ENCODE measurements around the gene PLEKHA8.

PLEKHA8 gene, protein sequence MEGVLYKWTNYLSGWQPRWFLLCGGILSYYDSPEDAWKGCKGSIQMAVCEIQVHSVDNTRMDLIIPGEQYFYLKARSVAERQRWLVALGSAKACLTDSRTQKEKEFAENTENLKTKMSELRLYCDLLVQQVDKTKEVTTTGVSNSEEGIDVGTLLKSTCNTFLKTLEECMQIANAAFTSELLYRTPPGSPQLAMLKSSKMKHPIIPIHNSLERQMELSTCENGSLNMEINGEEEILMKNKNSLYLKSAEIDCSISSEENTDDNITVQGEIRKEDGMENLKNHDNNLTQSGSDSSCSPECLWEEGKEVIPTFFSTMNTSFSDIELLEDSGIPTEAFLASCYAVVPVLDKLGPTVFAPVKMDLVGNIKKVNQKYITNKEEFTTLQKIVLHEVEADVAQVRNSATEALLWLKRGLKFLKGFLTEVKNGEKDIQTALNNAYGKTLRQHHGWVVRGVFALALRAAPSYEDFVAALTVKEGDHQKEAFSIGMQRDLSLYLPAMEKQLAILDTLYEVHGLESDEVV

DNA sequence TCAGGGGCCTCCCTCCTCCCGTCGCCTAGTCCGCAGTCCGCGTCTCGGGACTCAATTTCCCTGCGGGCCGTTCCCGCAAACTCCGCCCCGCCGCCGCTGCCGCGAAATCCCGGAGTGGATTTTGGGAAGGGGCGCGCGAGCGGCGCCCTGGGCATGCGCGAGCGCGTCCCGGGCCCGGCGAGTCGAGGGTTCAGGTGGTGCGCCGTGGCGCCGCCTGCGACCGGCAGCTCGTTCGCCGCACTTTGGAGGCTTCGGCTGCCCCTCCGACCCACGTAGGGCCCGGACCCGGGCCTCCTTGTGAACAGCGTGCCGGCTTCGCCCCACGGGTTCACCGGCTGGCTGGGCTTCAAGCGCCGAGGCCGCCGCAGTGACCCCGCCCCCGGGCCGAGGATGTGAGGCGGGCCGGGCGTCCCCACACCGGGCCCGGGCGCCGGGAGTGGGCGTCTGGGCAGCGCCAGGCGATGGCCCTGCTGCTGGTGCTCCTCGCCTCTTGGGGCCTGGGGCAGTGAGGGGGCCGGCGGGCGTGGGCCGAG, at the start of gene PLEKHA8:
Gene PLEKHA8, plus strand, starts transcription at position 197 of the 533 bp plus-strand sequence. CDS start 351 bp downstream, outside the sequence.
- DNase-seq (ENCODE audit: low read depth, low spot score): peak; percentile 96

DNA sequence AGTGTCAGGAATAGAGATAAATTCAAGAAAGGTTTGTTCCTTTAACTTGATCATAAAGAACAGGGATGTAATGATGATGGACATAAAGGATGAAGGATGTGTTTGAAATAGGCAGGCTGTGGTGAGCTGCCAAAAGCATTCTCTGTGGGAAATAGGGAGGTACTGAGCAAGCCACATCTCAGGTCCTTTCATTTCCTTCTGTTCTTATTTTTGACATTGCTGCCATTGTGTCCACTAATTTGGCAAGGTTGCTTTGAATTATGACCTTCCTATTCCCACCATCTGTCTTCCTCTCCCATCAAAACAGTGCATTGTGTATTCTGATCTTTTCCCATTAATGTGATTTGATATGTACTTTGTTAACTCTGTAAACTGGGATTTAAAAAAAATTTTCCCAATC, 48.1 kb upstream of the PLEKHA8 start:
- DNase-seq (ENCODE audit: low read depth, low spot score): no peak

DNA sequence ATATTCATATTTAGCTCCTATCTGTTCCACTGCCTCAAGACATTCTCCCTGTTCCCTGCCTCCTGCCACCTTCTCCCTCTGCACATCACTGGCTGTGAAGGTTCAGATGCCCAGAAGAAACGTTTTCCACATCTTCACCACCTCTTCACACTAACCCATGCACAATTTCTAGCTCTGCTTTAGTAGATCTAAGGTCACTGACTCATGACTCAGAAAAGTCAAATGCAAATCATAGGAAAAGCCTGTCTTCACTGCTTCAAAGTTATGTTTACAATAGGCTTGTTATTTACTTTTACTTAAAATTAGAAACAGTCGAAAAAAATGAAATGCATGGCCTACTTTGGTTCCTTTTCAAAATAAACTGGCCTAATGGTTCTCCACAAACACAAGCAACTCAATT, 41.1 kb upstream of the PLEKHA8 start:
- peak; percentile 20 for DNase-seq (ENCODE audit: low read depth, low spot score)

DNA sequence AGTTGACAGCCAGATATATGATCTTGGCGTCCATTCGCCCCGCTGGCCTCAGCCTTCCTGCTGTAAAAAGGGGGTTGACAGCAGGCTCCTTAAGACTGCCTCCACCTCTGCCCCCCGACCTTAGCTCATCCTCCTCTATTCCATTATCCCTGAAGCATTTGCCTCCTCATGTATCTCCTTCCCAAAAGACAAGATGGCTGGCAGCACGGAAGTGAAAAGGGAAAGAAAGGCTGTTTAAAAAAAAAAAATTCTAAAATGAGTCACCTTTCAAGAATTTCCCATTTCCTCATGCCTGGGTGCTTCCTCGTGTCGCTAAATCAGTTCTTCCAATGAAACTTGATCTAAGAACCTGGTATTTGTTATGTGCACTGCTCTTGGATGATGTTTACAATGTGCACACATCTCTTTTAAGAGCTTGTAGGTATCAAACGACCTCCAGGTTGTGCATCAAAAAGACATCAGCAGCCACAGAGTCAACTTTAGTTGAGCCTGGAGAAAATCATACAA, 40.3 kb upstream of the PLEKHA8 start:
- peak; percentile 85 for DNase-seq (ENCODE audit: low read depth, low spot score)

DNA sequence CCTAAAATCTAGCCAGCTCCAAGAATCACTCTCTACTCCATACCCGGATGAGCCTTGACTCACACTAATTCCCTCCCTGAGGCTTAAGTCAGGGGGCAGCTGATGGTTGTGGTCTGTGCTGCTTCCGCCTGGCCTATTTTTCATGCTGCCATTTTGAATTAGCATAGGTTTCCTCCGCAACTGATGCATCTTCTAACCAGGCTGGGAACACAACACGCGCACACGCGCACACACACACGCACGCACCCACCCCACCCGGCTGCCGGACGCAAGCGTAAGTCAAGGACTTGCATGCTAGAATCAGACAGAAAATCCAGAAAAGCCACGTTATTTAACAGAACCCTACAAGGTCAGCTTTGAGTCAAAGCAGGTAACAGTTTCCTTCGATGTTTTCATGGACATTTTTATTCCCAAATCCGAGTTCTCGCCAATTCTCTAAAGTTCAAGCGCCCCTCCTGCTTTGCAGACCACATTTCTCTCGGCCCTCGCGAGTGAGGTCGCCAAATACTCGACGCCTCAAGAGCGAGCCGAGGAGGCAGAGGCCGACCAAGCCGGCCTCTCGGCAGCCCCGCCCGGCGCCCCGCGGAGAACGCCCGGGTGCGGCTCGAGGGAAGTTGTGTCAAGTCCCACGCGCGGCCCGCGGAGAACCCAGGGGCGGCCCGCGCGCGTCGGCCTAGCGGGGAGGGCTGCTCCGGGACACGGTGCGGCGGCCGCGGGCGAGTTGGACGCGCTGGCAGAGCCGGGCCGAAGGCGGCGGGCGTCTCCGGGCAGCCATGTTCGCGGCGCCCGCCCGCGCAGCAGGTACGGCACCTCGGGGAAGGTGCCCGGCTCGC, 39.6 kb upstream of the PLEKHA8 start:
- DNase-seq (ENCODE audit: low read depth, low spot score): peak; percentile 81

DNA sequence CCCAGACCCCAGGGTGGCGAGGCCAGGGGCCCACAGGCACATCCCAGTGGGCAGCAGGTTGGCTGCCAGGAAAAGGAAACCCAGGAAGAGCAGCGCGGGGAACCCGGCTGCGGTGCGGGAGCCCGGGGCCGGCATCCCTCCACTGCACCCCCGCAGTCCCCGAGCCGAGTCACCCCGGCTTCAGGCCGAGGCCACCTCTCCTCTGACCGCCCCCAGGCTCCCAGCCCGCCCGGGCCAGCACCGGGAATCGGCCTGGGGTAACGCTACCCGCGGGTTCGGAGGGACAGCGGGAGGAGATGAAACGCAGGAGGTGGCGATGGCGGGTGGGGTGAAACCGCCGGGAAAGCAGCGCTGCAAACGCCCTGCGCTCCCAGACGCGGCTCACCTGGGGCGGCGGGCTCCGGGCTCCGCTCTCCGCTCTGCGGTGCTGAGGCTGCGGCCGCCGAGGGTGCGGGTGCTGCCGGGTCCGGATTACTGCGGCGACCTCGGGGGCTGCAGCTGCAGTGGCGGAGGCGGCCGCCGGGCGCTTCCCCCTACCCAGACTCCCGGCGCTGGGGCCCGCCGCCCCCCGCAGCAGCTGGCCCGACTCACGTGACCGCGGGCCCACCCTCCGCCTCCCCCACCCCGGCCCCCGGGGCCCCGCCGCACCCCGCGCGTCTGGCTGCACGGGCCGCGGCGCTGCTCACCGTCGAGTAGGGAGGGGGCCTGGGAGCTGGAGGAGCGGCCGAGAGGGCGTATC, 38.8 kb upstream of the PLEKHA8 start, which contains the start of gene SCRN1:
Gene SCRN1, minus strand, starts transcription at position 545 of the 739 bp plus-strand sequence. CDS start 20,734 bp downstream, outside the sequence.
- DNase-seq (ENCODE audit: low read depth, low spot score): peak; percentile 72

DNA sequence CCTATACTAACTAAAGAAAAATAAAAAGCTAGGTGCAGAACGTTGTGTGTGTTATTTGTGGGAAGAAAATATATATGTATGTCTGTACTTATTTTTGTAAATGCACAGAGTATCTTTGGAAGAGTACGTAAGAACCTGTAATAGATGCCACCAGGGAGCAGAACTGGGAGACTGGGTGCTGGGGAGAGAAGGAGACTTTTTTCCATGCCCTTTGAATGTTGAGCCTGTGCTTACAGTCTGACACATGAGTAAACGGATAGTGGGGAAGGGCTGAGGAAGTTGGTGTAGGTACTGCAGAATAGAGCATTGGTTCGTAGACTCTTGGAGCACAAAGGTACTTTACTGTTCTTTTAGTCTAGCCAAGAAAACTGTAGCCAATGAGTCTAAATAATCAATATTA, 37.3 kb upstream of the PLEKHA8 start:
- no peak for DNase-seq (ENCODE audit: low read depth, low spot score)

DNA sequence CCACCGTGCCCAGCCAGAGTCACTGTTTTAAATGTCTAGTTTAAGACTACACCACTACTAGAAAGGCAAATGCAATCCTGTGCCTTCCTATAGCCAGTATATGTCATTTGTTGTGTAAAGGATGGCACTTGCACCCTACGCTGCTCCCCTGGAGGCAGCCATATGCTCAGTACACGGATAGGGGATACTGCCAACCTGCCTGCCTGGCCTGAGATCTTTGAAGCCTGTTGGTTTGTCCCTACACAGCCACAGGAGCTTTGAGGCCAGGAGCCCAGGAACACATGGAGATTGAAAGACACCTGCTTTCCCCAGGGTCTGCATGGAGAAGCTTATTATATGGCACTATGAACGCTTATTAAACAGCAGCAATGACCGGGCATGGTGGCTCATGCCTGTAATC, 36.3 kb upstream of the PLEKHA8 start:
- no peak for DNase-seq (ENCODE audit: low read depth, low spot score)

DNA sequence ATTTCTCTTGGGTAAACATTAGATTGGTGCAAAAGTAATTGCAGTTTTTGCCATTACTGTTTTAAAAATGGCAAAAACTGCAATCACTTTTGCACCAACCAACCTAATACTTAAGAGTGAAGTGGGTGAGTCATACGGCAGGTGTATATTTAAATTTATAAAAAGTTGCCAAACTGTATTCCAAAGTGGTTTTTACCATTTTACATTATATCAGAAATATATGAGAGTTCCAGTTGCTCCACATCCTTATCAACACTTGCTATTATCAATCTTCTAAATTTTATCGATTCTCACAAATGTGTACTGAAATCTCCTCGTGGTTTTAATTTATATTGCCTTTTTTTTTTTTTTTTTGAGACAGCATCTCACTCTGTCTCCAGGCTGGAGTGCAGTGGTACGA, 35.1 kb upstream of the PLEKHA8 start:
- no peak for DNase-seq (ENCODE audit: low read depth, low spot score)

DNA sequence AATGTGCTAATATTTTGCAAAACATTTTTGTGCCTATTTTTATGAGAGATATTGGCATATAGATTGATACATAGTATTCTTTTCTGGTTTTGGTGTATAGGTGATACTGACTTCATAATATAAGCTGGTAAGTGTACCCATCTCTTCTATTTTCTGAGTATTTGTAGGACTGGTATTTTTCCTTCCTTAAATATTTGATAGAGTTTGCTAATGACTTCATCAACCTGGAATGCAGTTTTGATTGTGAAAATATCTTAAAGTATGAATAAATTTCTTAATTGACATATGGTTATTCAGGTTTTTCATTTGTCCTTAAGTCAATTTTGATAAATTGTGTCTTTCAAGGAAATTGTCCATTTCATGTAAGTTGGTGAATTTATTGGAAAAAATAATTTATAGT, 32.6 kb upstream of the PLEKHA8 start:
- DNase-seq (ENCODE audit: low read depth, low spot score): no peak

DNA sequence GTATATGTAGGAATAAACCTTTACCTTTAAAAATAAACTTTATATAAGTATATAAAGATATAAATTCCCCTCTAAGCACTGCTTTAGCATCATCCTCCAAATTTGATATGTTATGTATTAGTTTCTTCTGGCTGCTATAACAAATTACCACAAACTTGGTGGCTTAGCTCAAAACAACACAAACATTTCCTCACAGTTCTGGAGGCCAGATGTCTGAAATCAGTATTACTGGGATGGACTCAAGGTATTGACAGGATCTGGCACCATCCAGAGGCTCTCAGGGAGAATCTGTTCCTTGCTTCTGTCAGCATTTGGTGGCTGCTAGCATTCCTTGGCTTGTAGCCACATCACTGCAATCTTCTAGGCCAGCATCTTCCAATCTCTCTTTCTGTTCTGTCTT, 31.9 kb upstream of the PLEKHA8 start:
- no peak for DNase-seq (ENCODE audit: low read depth, low spot score)

DNA sequence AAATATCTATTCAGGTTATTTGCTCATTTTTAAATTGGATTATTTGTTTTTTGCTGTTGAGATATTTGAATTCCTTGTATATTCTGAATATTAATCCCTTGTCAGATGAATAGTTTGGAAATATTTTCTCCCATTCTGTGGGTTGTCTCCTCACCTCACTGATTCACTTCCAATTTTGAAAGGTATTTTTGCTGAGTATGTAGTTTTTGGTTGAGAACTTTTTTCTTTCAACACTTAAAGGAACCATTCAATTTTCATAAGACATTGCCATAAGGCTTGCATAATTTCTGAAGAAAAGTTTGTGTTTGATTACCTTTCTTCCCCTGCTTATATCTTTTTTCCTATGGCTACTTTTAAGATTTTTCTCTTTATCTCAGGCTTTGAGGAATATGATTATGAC, 29.7 kb upstream of the PLEKHA8 start:
- DNase-seq (ENCODE audit: low read depth, low spot score): no peak

DNA sequence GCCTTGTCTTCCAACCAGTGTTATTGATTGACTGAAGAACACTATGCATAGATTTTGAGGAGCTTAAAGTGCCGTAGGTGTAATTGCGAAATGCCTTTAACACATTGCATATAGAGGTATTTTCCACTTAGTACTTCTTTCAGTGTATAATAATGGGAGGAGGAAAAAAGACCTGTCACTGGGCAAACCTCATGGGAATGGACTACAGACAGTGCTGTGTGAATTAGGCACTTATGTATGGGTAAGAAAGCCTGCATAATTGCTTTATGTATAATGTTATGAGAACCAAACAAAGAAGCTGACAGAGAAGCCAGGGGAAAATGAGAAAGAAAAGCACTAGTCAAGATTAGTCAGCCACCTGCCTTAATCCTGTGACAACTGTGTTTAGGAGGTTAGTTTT, 26.2 kb upstream of the PLEKHA8 start:
- DNase-seq (ENCODE audit: low read depth, low spot score): no peak

DNA sequence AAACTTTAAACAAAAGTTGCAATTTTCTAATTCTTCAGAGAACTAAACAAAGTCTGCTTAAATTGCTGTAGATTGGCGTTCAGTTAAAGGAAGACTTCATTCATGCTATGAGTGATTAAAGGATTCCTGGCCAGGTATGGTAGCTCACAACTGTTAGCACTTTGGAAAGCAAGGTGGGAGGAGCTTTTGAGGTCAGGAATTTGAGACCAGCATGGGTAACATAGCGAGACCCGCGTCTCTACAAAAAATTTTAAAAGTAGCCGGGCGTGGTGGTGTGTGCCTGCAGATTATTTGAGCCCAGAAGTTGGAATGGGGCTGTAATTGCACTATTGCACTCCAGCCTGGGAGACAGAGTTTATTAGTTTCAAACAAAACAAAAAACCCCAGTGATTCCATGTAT, 25.1 kb upstream of the PLEKHA8 start:
- DNase-seq (ENCODE audit: low read depth, low spot score): no peak

DNA sequence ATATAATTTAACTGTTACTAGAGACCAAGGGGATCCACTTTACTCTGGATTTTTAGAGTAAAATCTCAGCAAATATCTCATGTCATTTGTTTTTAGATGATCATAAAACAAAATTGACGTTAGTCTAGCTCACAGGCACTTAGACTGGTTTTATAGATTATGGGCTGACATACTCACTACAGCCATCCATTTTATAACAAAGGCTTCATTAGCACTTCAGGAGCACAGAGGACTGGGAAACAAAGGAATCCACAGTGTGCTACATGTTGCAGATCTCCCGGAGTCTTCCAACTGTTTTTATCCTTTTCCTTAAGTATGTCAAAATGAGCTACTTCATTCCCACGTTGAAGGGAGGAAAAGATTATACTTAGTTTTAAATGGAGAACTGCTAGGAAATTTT, 22.7 kb upstream of the PLEKHA8 start:
- DNase-seq (ENCODE audit: low read depth, low spot score): no peak

DNA sequence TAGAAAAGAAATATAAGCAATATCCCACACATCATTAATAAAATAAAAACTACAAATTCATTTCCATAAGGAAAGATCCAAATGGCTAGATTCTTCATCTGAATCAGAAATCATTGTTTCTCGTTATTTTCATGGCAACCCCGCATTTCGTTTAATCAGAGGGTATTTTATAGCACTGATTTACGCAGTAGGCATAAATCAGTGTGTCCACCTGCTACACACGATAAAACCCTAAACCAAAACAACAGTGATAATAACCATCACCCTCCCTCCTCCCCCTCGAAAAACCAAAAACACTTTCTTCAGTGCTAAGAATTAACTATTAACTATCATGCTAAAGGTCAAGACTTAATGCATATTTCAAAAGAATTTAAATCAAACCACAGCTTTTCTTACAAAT, 18.2 kb upstream of the PLEKHA8 start:
- DNase-seq (ENCODE audit: low read depth, low spot score): no peak

DNA sequence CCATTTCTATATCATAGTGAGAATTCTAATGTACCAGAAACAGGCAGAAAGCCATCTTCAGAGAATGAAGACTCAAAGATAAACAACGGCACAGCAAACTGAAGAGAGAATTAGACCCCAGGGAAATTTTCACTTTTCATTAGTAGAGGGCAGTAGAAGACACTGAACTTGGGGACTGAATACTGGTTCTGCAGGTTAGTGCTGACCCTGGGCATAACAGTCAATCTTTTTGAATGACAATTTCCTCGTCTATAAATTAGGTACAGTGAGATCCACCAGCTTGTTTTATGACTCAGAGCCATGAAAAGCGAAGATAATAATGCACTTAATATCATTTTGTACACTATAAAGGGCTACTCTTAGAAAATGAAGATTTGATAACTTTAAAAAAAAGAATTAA, 15.5 kb upstream of the PLEKHA8 start:
- no peak for DNase-seq (ENCODE audit: low read depth, low spot score)

DNA sequence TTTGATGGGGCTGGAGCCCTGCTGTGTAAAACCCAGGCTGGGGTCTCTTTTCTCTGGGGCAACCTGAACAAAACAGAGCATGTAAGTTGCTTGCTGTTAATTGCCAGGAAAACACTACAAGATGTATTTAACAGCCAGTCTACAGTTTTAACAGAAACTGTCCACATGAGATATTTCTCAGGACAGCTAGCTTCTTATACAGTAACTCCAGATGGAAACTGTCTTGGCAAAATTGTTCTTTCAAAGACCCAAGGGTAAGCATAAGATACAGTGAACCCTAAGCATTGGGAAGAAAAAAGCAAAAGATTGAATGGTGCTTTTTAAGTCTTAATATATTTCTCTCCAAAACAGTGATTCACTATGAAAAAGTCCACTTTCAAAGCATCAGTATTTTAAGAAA, 9.8 kb upstream of the PLEKHA8 start:
- DNase-seq (ENCODE audit: low read depth, low spot score): no peak

DNA sequence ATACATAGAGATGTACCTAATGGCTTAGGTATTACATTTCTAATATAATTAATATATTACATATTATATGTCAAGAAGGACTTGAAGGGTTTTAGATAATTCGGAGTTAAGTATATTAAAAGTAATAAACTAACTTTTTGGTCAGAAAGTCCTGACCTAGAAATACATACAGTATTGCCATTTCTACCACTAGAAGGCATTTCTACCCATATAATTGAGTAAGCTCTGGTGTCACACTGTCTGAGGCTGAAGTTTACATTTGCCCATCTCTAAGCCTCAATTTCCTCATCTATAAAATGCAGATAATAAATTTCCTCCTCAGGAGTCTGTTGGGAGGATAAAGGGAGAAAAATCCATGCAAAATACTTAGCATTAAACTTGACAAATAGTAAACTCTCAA, 8.8 kb upstream of the PLEKHA8 start:
- DNase-seq (ENCODE audit: low read depth, low spot score): no peak

DNA sequence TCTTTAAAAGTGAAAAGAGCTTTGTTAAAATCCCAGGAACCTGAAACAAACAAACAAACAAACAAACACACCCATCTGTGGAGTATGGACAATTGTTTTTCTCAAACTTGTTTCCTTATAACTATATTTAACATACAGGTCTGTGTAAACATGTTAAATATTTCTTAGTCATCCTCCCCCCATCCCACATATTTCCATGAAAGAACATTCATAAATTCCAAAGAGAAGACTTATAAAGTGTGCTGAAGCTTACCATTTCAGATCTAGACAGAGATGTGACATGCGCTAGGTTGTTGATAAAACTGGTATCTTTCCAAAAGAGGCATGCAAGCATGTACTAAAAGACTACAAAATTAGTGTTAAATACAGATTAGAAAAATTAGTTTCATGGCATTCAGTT, 8.3 kb upstream of the PLEKHA8 start:
- DNase-seq (ENCODE audit: low read depth, low spot score): no peak

DNA sequence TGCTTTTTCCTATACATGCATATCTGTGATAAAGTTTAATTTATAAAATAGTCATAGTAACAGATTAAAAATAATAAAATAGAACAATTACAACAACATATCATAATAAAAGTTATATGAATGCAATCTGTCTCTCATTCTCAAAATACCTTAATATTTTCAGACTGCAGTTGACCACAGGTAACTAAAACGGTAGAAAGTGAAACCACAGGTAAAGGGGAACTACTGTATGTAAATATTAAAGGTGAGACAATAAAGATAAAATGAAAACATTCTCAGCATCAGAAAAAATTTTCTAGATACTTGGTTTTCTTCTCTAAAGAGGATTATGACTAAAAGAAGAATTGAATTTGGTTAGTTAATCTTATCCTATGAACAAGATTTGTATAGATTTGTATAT, 7.7 kb upstream of the PLEKHA8 start:
- no peak for DNase-seq (ENCODE audit: low read depth, low spot score)

Measured in astrocyte of the hippocampus (primary cell).